ENCODE measurements around the gene ARL17A. TPM values are rescaled to one million over a fixed set of nuclear protein-coding genes. Genes with fewer than 3 reads are reported as not detected.
"Not testable (repeated sequence)": the region's sequence is repeated elsewhere in the genome, so short reads cannot be mapped to it uniquely, and the experiment has no call there.

Gene ARL17A
- total RNA-seq, 1 experiment from 2014 or later: 12.9 TPM

DNA sequence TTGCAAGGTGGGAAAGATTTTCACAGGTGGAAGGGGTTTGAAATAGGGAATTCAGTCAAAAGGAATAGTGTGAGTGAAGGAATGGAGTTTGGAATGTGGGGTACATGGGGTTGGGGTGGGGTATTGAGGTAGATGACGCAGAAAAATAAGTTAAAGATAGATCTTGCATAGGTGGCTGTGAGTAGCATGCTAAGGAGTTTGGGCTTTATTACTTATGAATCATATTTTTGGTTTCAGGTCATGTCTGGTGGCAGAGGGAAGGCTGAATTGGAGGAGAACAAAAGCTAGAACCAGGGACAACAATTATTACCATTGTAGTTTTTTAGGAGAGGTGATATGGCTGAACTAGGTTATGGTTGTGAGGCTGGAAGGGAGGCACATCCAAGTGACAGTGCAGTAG is 34.4 kb upstream of the ARL17A start:
- H3K27me3 ChIP-seq (replicated peaks; ENCODE audit: insufficient read depth, low read depth, low read length, poor library complexity); DNase-seq (ENCODE audit: low spot score); CTCF ChIA-PET; H3K27ac ChIP-seq (ENCODE audit: low read depth, low read length, poor library complexity, severe bottlenecking); H3K4me1 ChIP-seq (ENCODE audit: insufficient read depth, low read length, poor library complexity, severe bottlenecking); H3K9me3 ChIP-seq (ENCODE audit: low read depth, low read length, poor library complexity, severe bottlenecking); BruUV-seq (replicated peaks); intact Hi-C loops (cut with micrococcal nuclease; ENCODE audit: unreplicated experiment); POLR2A ChIA-PET (ENCODE audit: low non-redundant PET); H3K36me3 ChIP-seq (ENCODE audit: insufficient read depth, low read length, poor library complexity, severe bottlenecking); H3K4me3 ChIP-seq (ENCODE audit: low read depth, low read length, poor library complexity, severe bottlenecking): not testable (repeated sequence)

DNA sequence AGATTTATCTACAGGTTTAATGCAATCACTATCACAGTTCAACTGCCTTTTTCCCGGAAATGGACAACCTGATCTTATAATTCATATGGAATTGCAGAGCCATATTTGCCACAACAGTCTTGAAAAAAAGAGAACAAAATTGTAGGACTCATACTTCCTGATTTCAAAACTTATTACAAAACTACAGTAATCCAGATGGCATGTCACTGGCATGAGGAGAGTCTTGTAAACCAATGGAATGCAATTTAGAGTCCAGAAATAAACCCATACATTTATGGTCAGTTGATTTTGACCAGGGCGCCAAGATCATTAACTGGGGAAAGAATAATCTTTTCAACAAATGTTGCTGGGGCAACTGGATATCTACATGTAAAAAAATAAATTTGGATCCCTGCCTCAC is 31.8 kb upstream of the ARL17A start:
- POLR2A ChIA-PET (ENCODE audit: low non-redundant PET): not testable (repeated sequence)

DNA sequence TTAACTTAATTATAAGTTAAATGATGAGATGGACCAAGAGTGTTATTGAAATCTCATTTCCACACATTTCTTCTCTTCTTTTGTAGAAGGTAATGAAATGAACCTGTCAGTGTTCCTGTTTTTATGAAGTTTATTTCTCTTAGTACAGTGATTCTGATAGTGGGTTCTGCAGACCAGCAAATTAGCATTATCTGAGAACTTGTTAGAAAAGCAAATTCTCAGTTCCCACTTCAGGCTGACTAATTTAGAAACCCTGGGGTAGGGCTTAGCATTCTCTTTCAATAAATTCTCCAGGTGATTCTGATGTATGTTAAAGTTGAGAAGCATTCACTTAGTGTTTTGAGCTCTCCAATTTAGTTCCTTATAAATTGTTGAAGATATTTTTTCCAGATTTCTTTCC is 23.6 kb upstream of the ARL17A start:
- CTCF ChIA-PET; H3K36me3 ChIP-seq (ENCODE audit: insufficient read depth, low read length, poor library complexity, severe bottlenecking); BruUV-seq (replicated peaks); H3K4me3 ChIP-seq (ENCODE audit: low read depth, low read length, poor library complexity, severe bottlenecking); intact Hi-C loops (cut with micrococcal nuclease; ENCODE audit: unreplicated experiment); H3K9me3 ChIP-seq (ENCODE audit: low read depth, low read length, poor library complexity, severe bottlenecking); POLR2A ChIA-PET (ENCODE audit: low non-redundant PET); H3K4me1 ChIP-seq (ENCODE audit: insufficient read depth, low read length, poor library complexity, severe bottlenecking); H3K27me3 ChIP-seq (replicated peaks; ENCODE audit: insufficient read depth, low read depth, low read length, poor library complexity); DNase-seq (ENCODE audit: low spot score); H3K27ac ChIP-seq (ENCODE audit: low read depth, low read length, poor library complexity, severe bottlenecking): not testable (repeated sequence)

More for the DNA sequence above, 31.8 kb upstream of the ARL17A start:
- H3K27me3 ChIP-seq (replicated peaks; ENCODE audit: insufficient read depth, low read depth, low read length, poor library complexity); H3K36me3 ChIP-seq (ENCODE audit: insufficient read depth, low read length, poor library complexity, severe bottlenecking); H3K27ac ChIP-seq (ENCODE audit: low read depth, low read length, poor library complexity, severe bottlenecking); DNase-seq (ENCODE audit: low spot score); H3K4me3 ChIP-seq (ENCODE audit: low read depth, low read length, poor library complexity, severe bottlenecking); CTCF ChIA-PET; BruUV-seq (replicated peaks); intact Hi-C loops (cut with micrococcal nuclease; ENCODE audit: unreplicated experiment); H3K4me1 ChIP-seq (ENCODE audit: insufficient read depth, low read length, poor library complexity, severe bottlenecking); H3K9me3 ChIP-seq (ENCODE audit: low read depth, low read length, poor library complexity, severe bottlenecking): not testable (repeated sequence)

DNA sequence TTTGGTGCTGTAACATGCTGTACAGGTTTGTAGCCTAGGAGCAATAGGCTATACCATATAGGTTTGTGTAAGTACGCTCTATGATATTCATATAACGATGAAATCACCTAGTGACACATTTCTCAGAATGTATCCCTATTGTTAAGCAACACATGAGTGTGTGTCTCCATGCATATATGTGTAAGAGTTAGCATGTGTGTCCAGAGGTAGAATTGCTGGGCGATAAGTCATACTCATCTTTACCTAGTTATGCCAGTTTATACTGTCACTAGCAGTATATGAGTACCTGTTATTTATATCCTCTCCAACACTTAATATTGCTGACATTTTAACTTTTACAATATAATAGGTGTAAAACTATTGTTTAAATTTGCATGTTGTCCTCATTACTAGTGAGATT is 21.3 kb upstream of the ARL17A start:
- intact Hi-C loops (cut with micrococcal nuclease; ENCODE audit: unreplicated experiment); CTCF ChIA-PET; POLR2A ChIA-PET (ENCODE audit: low non-redundant PET): not testable (repeated sequence)

DNA sequence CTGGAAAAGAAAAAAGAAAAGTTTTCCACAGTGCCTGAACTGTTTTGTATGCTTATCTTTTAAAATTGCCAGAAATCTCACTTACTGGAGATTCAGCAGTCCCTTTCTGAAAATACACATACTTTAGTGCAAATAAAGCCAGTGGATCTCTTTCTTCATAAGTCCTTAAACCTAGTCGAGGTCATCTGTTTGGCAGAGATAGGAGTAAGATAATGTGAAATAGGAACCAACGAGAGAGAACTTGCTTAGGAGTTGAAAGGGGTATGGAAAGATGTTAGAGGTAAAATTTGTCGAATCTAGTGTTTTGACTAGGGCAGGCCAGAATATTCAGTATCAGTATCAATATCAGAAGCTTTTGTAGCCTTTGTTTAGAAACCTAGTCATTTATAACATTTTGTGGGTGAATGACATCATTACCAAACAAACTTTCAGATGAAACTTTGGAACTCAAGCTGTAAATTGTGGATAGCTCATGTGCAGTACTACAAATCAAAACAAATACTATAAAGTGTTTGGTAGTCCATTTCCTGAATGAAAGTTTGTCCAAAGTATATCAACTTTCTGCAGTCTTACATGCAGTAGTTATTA is 18.9 kb upstream of the ARL17A start:
- intact Hi-C loops (cut with micrococcal nuclease; ENCODE audit: unreplicated experiment); CTCF ChIA-PET: not testable (repeated sequence)

More for the DNA sequence above, 21.3 kb upstream of the ARL17A start:
- not testable (repeated sequence) for H3K36me3 ChIP-seq (ENCODE audit: insufficient read depth, low read length, poor library complexity, severe bottlenecking); H3K9me3 ChIP-seq (ENCODE audit: low read depth, low read length, poor library complexity, severe bottlenecking); H3K27me3 ChIP-seq (replicated peaks; ENCODE audit: insufficient read depth, low read depth, low read length, poor library complexity); DNase-seq (ENCODE audit: low spot score); H3K4me3 ChIP-seq (ENCODE audit: low read depth, low read length, poor library complexity, severe bottlenecking); H3K4me1 ChIP-seq (ENCODE audit: insufficient read depth, low read length, poor library complexity, severe bottlenecking); H3K27ac ChIP-seq (ENCODE audit: low read depth, low read length, poor library complexity, severe bottlenecking); BruUV-seq (replicated peaks)

DNA sequence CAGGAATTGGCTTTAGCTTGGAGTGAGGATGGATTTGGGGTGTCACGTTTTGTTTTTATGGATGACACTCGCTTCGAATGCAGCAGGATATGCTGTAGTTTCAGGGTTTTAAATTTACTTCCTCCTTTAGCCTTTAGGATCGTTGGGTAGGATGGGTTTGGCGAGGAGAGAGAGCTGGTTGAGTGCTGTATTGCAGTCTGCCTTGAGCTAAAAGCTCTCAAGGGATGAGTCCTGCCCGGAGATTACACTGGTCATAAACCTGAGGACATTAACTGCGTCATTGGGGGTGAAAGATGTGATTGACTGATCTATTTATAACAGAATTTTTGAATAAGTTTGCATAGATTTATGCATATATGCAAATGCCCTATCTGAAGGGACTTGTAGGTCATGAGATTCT is 11.8 kb upstream of the ARL17A start:
- intact Hi-C loops (cut with micrococcal nuclease; ENCODE audit: unreplicated experiment); H3K27ac ChIP-seq (ENCODE audit: low read depth, low read length, poor library complexity, severe bottlenecking); H3K9me3 ChIP-seq (ENCODE audit: low read depth, low read length, poor library complexity, severe bottlenecking); CTCF ChIA-PET; POLR2A ChIA-PET (ENCODE audit: low non-redundant PET); DNase-seq (ENCODE audit: low spot score); H3K36me3 ChIP-seq (ENCODE audit: insufficient read depth, low read length, poor library complexity, severe bottlenecking); H3K27me3 ChIP-seq (replicated peaks; ENCODE audit: insufficient read depth, low read depth, low read length, poor library complexity); H3K4me3 ChIP-seq (ENCODE audit: low read depth, low read length, poor library complexity, severe bottlenecking); H3K4me1 ChIP-seq (ENCODE audit: insufficient read depth, low read length, poor library complexity, severe bottlenecking): not testable (repeated sequence)
- BruUV-seq (replicated peaks): TSS peak; percentile 37

More for the DNA sequence above, 18.9 kb upstream of the ARL17A start:
- DNase-seq (ENCODE audit: low spot score); BruUV-seq (replicated peaks); H3K27me3 ChIP-seq (replicated peaks; ENCODE audit: insufficient read depth, low read depth, low read length, poor library complexity); H3K4me1 ChIP-seq (ENCODE audit: insufficient read depth, low read length, poor library complexity, severe bottlenecking); H3K27ac ChIP-seq (ENCODE audit: low read depth, low read length, poor library complexity, severe bottlenecking); H3K9me3 ChIP-seq (ENCODE audit: low read depth, low read length, poor library complexity, severe bottlenecking); H3K36me3 ChIP-seq (ENCODE audit: insufficient read depth, low read length, poor library complexity, severe bottlenecking); H3K4me3 ChIP-seq (ENCODE audit: low read depth, low read length, poor library complexity, severe bottlenecking); POLR2A ChIA-PET (ENCODE audit: low non-redundant PET): not testable (repeated sequence)

DNA sequence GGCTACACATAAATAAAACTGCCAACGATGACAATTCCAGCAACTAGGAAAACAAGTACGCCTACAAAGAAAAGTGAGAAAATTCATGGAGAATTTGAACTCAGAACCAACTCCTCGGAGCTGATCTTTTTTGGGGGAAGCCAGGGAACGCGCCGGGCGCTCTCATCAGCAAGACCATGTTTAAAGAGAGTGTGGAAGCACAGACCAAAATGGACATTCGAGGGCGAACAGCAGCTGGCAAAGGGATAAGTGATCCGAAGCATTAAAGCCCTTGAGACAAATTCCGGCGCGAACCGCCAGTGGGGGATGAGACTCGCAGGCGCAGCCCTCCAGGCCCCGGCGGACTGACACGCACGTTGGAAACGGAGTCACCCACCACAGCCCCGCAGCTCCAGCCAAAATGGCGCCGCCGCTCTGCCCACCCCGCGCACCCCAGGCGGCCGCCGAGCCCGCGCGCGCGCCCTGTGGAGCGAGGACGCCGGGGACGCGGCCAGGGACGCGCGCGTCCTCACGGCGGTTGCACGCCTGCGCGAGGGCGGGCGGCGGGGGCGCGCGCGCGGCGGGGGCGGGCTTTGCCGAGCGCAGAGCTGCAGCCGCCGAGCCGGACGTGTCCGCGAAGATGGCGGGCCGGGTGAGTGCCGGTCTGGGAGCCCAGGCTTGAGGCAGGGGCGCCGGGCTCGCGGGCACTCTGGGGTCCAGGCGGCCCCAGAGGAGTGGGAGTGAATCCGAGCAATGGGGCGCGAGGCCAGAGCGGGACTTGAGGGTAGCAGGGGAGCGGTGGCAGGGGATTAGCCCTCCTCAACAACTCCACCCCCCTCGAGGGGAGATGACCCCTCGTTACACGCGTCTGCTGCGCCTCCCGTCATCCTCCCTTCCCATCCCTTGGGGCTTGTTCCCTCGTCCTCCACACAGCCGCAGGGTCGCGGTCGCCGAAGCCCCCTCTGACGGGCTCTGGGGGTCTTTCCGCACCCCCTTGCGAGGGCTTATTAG is 11.0 kb upstream of the ARL17A start, which contains the start of gene NSF:
TSS of gene NSF (plus strand) at position 513 of the 990 bp plus-strand sequence. CDS start at position 620, 107 bp downstream.
- POLR2A ChIA-PET (ENCODE audit: low non-redundant PET); intact Hi-C loops (cut with micrococcal nuclease; ENCODE audit: unreplicated experiment): not testable (repeated sequence)

More for the DNA sequence above, 11.0 kb upstream of the ARL17A start, which contains the start of gene NSF:
- H3K4me3 ChIP-seq (ENCODE audit: low read depth, low read length, poor library complexity, severe bottlenecking); CTCF ChIA-PET; H3K4me1 ChIP-seq (ENCODE audit: insufficient read depth, low read length, poor library complexity, severe bottlenecking); DNase-seq (ENCODE audit: low spot score); BruUV-seq (replicated peaks); H3K9me3 ChIP-seq (ENCODE audit: low read depth, low read length, poor library complexity, severe bottlenecking); H3K27me3 ChIP-seq (replicated peaks; ENCODE audit: insufficient read depth, low read depth, low read length, poor library complexity); H3K27ac ChIP-seq (ENCODE audit: low read depth, low read length, poor library complexity, severe bottlenecking); H3K36me3 ChIP-seq (ENCODE audit: insufficient read depth, low read length, poor library complexity, severe bottlenecking): not testable (repeated sequence)

All from A673 (cell line).